Measurements from ENCODE around the gene CARS1. TPM values are rescaled to one million over a fixed set of nuclear protein-coding genes. Genes with fewer than 3 reads are reported as not detected.

The CARS1 gene
- total RNA-seq, 1 experiment from 2014 or later: 120 TPM

DNA sequence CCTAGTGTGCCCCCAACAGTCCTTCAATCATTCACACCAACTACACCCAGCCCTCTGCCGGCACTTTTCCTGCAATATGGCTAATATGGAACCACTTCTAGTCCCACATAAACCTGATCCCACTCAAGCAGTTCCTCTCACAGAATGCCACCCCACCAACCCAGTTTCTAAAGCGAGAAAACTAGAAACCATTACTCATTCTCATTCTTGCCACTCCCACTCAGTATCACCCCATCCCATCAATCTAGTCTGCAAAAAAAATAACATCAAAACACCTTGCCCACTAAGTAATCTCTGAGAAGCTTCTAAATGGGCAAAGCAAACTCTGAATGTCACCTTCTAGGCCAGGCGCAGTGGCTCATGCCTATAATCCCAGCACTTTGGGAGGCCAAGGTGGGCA, 83.0 kb downstream of the CARS1 start:
- ATAC-seq (no peak), DNase-seq (ENCODE audit: low read depth, low spot score) (no peak)
- ChIA-PET POLR2A (no interaction called here), CTCF (no interaction called here)
- Histone ChIP-seq H3K4me1 (ENCODE audit: control insufficient read depth, insufficient read depth, low read length) (no peaks in the 10 kb centered on the region), H3K4me3 (ENCODE audit: low read depth in 2 of 2, low read length in 2 of 2) (no peak overlapping the region), H3K27ac (ENCODE audit: low read length) (no peak overlapping the region), H3K36me3 (ENCODE audit: control insufficient read depth, insufficient read depth, low read length) (peaks cover 64% of the 10 kb centered on the region), H3K9me3 (ENCODE audit: control insufficient read depth, insufficient read depth, low read depth, low read length) (no peaks in the 10 kb centered on the region), H3K27me3 (ENCODE audit: control insufficient read depth, insufficient read depth, low read length) (no peaks in the 10 kb centered on the region)
- intact Hi-C loops (cut with micrococcal nuclease; ENCODE audit: unreplicated experiment) (no loop called here), in situ Hi-C loops (cut with HindIII; ENCODE audit: low pct_unique_long_range_greater_than_20kb, low sequenced_read_pairs) (no loop called here)
- no TSS peak for BruUV-seq (replicated peaks)
- TF ChIP-seq SIN3A (IDR thresholded peaks at IDR 0.05; ENCODE audit: borderline replicate concordance, insufficient read depth, low read depth, low read length) (no peak), TCF7L2 (IDR thresholded peaks at IDR 0.05; ENCODE audit: low read depth, low read length) (no peak), REST (IDR thresholded peaks at IDR 0.05; ENCODE audit: insufficient read depth in 1 of 2, low read depth in 2 of 2, low read length in 1 of 2) (no peak), POLR2AphosphoS5 (IDR thresholded peaks at IDR 0.05; ENCODE audit: low read depth, low read length) (no peak)
- TF ChIP-seq, protein P1, sequence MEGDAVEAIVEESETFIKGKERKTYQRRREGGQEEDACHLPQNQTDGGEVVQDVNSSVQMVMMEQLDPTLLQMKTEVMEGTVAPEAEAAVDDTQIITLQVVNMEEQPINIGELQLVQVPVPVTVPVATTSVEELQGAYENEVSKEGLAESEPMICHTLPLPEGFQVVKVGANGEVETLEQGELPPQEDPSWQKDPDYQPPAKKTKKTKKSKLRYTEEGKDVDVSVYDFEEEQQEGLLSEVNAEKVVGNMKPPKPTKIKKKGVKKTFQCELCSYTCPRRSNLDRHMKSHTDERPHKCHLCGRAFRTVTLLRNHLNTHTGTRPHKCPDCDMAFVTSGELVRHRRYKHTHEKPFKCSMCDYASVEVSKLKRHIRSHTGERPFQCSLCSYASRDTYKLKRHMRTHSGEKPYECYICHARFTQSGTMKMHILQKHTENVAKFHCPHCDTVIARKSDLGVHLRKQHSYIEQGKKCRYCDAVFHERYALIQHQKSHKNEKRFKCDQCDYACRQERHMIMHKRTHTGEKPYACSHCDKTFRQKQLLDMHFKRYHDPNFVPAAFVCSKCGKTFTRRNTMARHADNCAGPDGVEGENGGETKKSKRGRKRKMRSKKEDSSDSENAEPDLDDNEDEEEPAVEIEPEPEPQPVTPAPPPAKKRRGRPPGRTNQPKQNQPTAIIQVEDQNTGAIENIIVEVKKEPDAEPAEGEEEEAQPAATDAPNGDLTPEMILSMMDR (IDR thresholded peaks at IDR 0.05): no peak

DNA sequence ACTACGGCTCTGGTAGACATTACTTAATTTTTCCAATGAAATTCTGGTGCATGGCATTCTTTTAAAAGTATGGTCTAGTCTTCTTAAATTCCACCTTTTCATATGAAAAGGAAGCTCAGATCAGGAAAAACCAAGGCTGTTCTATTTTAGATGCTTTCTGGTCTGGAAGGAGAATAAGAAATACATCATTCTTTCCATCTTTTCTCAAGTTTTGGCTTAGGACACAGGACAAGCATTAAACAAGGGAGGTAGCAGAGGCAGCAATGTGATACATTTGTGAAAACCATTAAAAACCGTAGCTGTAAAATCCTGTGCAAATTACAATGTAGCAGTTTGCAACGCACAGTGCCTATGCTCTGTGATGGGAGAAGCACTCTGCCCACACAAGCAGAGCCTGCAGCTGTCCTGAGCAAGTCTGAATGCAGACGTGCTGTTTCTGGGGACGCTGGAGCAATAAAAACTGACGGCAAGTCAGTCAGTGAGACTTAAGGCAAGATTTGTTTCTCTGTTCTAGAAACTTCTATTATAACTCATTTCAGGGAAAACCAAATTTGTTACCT, 88.8 kb downstream of the CARS1 start:
- Histone ChIP-seq H3K4me1 (ENCODE audit: control insufficient read depth, insufficient read depth, low read length) (no peaks in the 10 kb centered on the region), H3K4me3 (ENCODE audit: low read depth in 2 of 2, low read length in 2 of 2) (no peak overlapping the region), H3K27me3 (ENCODE audit: control insufficient read depth, insufficient read depth, low read length) (no peaks in the 10 kb centered on the region), H3K27ac (ENCODE audit: low read length) (no peak overlapping the region), H3K9me3 (ENCODE audit: control insufficient read depth, insufficient read depth, low read depth, low read length) (no peaks in the 10 kb centered on the region), H3K36me3 (ENCODE audit: control insufficient read depth, insufficient read depth, low read length) (peaks cover 64% of the 10 kb centered on the region)
- BruUV-seq (replicated peaks): no TSS peak
- TF ChIP-seq, protein P1 (IDR thresholded peaks at IDR 0.05): no peak
- TF ChIP-seq TCF7L2 (IDR thresholded peaks at IDR 0.05; ENCODE audit: low read depth, low read length) (no peak), POLR2AphosphoS5 (IDR thresholded peaks at IDR 0.05; ENCODE audit: low read depth, low read length) (no peak), REST (IDR thresholded peaks at IDR 0.05; ENCODE audit: insufficient read depth in 1 of 2, low read depth in 2 of 2, low read length in 1 of 2) (no peak), SIN3A (IDR thresholded peaks at IDR 0.05; ENCODE audit: borderline replicate concordance, insufficient read depth, low read depth, low read length) (no peak)
- intact Hi-C loops (cut with micrococcal nuclease; ENCODE audit: unreplicated experiment): no loop called here
- CTCF ChIA-PET: no interaction called here
- no peak for ATAC-seq
- in situ Hi-C loops (cut with HindIII; ENCODE audit: low pct_unique_long_range_greater_than_20kb, low sequenced_read_pairs): no loop called here
- POLR2A ChIA-PET: interaction anchor here (0.6 to 1.4 kb wide), 2 partner anchors 24 to 39 kb away, joined by 3 read pairs; partner anchors contain the start of genes NAP1L4 and PHLDA2
- no peak for DNase-seq (ENCODE audit: low read depth, low spot score)
